HuH-7.5 (cell line): ENCODE measurements around the gene SKP1.

Experiments
- DNase-seq: peaks from one replicate; pipeline ENCODE4 v3.0.0; 2011; ENCODE audit warnings: low spot score

The SKP1 gene

GRCh38 chr5:134113902-134114875 is 62.6 kb downstream of the SKP1 start, which contains the start of gene TCF7:
TSS of gene TCF7 (plus strand) at chr5:134114681. CDS start at chr5:134114907, 226 bp downstream.
- peak; percentile 93 for DNase-seq

GRCh38 chr5:134113363-134113889 is 63.3 kb downstream of the SKP1 start:
- no peak for DNase-seq

- DNase-seq, result no peak
Observed at GRCh38 chr5:134112726-134113362, 63.9 kb downstream of the SKP1 start.

- no peak for DNase-seq
Observed at GRCh38 chr5:134111741-134112647, 64.8 kb downstream of the SKP1 start.

GRCh38 chr5:134110382-134110781 is 66.4 kb downstream of the SKP1 start:
- DNase-seq, result no peak

- no peak for DNase-seq
Observed at GRCh38 chr5:134107779-134108178, 69.0 kb downstream of the SKP1 start.

GRCh38 chr5:134106991-134107701 is 69.6 kb downstream of the SKP1 start:
- no peak for DNase-seq

- no peak for DNase-seq
Observed at GRCh38 chr5:134103998-134104654, 72.6 kb downstream of the SKP1 start.

GRCh38 chr5:134103397-134103796 is 73.4 kb downstream of the SKP1 start:
- DNase-seq, result no peak

- DNase-seq, result peak; percentile 70
Observed at GRCh38 chr5:134101686-134102439, 74.9 kb downstream of the SKP1 start.

- DNase-seq, result no peak
Observed at GRCh38 chr5:134100283-134101091, 76.3 kb downstream of the SKP1 start.

- no peak for DNase-seq
Observed at GRCh38 chr5:134099939-134100282, 76.8 kb downstream of the SKP1 start.

- DNase-seq, result no peak
Observed at GRCh38 chr5:134099288-134099872, 77.4 kb downstream of the SKP1 start.
